MM.1S (cell line): ENCODE results near the gene DEPDC5.
"Not testable (repeated sequence)": the region's sequence is repeated elsewhere in the genome, so short reads cannot be mapped to it uniquely, and the experiment has no call there.

ENCODE experiments used
- DNase-seq: peaks from one replicate; pipeline ENCODE4 v3.0.0-alpha.2; 2015
- H2AFZ ChIP-seq: fragments of 300-600 bp; sonication (generic); 2 replicates; pipeline ENCODE4 v1.6.0; 2016; ENCODE audit warnings: antibody characterized with exemption, low read length
- H3F3A ChIP-seq: fragments of 300-600 bp; sonication (generic); 2 replicates; pipeline ENCODE4 v1.6.1; 2016; ENCODE audit warnings: mild to moderate bottlenecking, antibody characterized with exemption, low read length, moderate library complexity, mixed read lengths; ENCODE audit not compliant: insufficient read depth
- H3K27ac ChIP-seq: fragments of 300-600 bp; sonication (generic); 2 replicates; pipeline ENCODE4 v1.5.1; 2016; ENCODE audit warnings: mild to moderate bottlenecking, low read length
- H3K27me3 ChIP-seq: fragments of 300-600 bp; sonication (generic); replicated peaks from 2 replicates; pipeline ENCODE4 v1.6.0; 2016; ENCODE audit warnings: low read length; ENCODE audit not compliant: insufficient read depth
- H3K36me3 ChIP-seq: fragments of 300-600 bp; sonication (generic); replicated peaks from 2 replicates; pipeline ENCODE4 v1.6.1; 2016; ENCODE audit warnings: mild to moderate bottlenecking, low read length, mixed read lengths; ENCODE audit not compliant: insufficient read depth
- H3K4me1 ChIP-seq: fragments of 300-600 bp; sonication (generic); 2 replicates; pipeline ENCODE4 v1.6.1; 2016; ENCODE audit warnings: low read length, mixed read lengths
- H3K4me2 ChIP-seq: fragments of 300-600 bp; sonication (generic); 2 replicates; pipeline ENCODE4 v1.6.0; 2016; ENCODE audit warnings: low read depth, low read length
- H3K4me3 ChIP-seq: fragments of 300-600 bp; sonication (generic); 2 replicates; pipeline ENCODE4 v1.5.1; 2016; ENCODE audit warnings: low read length, mixed read lengths
- H3K79me2 ChIP-seq: fragments of 300-600 bp; sonication (generic); 2 replicates; pipeline ENCODE4 v1.6.1; 2016; ENCODE audit warnings: mixed run types, low read length, mixed read lengths
- H3K9ac ChIP-seq: fragments of 300-600 bp; sonication (generic); 2 replicates; pipeline ENCODE4 v1.6.1; 2016; ENCODE audit warnings: low read length, mixed read lengths
- H3K9me2 ChIP-seq: fragments of 300-600 bp; sonication (generic); replicated peaks from 2 replicates; pipeline ENCODE4 v1.6.1; 2016; ENCODE audit warnings: mild to moderate bottlenecking, low read length, mixed read lengths; ENCODE audit not compliant: insufficient read depth
- H3K9me3 ChIP-seq: fragments of 300-600 bp; sonication (generic); replicated peaks from 2 replicates; pipeline ENCODE4 v1.6.1; 2016; ENCODE audit warnings: mild to moderate bottlenecking, low read length, mixed read lengths; ENCODE audit not compliant: insufficient read depth
- H4K20me1 ChIP-seq: fragments of 300-600 bp; sonication (generic); 2 replicates; pipeline ENCODE4 v1.6.1; 2016; ENCODE audit warnings: mild to moderate bottlenecking, low read length, moderate library complexity, mixed read lengths; ENCODE audit not compliant: insufficient read depth
- EZH2 ChIP-seq: fragments of 300-600 bp; sonication (generic); optimal IDR thresholded peaks from 2 replicates; pipeline ENCODE3; 2017; ENCODE audit warnings: low read depth, mild to moderate bottlenecking, antibody characterized with exemption, low read length, mixed read lengths
- EZH2phosphoT487 ChIP-seq: fragments of 300-600 bp; sonication (generic); IDR thresholded peaks from 2 replicates; pipeline ENCODE4 v1.6.1; 2018; ENCODE audit warnings: antibody characterized with exemption, low read length
- TF ChIP-seq, protein P1 (sequence below): fragments of 300-600 bp; sonication (generic); IDR thresholded peaks from 2 replicates; pipeline ENCODE4 v1.5.1; 2016; ENCODE audit warnings: antibody characterized with exemption, low read length, mixed read lengths

Gene DEPDC5

GRCh38 chr22:31737932-31738331, 15.9 kb upstream of the DEPDC5 start:
- no peak overlapping the region for H3K27ac ChIP-seq
- H3K9me3 ChIP-seq: no peaks in the 10 kb centered on the region
- peaks cover 3% of the 10 kb centered on the region; the same call in 1 of the 2 replicates for H3K36me3 ChIP-seq
- no peak for DNase-seq
- H3K27me3 ChIP-seq: no peaks in the 10 kb centered on the region
- H3K9me2 ChIP-seq: no peaks in the 10 kb centered on the region
- no peak overlapping the region for H3K9ac ChIP-seq
- no peak overlapping the region for H2AFZ ChIP-seq
- H4K20me1 ChIP-seq: no peaks in the 10 kb centered on the region
- peaks cover 65% of the 10 kb centered on the region for H3K79me2 ChIP-seq
- H3K4me2 ChIP-seq: no peak overlapping the region
- no peak overlapping the region for H3K4me3 ChIP-seq
- no peaks in the 10 kb centered on the region for H3K4me1 ChIP-seq
- no peaks in the 10 kb centered on the region for H3F3A ChIP-seq
- TF ChIP-seq EZH2phosphoT487: no peak
- TF ChIP-seq, protein P1, sequence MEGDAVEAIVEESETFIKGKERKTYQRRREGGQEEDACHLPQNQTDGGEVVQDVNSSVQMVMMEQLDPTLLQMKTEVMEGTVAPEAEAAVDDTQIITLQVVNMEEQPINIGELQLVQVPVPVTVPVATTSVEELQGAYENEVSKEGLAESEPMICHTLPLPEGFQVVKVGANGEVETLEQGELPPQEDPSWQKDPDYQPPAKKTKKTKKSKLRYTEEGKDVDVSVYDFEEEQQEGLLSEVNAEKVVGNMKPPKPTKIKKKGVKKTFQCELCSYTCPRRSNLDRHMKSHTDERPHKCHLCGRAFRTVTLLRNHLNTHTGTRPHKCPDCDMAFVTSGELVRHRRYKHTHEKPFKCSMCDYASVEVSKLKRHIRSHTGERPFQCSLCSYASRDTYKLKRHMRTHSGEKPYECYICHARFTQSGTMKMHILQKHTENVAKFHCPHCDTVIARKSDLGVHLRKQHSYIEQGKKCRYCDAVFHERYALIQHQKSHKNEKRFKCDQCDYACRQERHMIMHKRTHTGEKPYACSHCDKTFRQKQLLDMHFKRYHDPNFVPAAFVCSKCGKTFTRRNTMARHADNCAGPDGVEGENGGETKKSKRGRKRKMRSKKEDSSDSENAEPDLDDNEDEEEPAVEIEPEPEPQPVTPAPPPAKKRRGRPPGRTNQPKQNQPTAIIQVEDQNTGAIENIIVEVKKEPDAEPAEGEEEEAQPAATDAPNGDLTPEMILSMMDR: no peak
- TF ChIP-seq EZH2: no peak

DNA sequence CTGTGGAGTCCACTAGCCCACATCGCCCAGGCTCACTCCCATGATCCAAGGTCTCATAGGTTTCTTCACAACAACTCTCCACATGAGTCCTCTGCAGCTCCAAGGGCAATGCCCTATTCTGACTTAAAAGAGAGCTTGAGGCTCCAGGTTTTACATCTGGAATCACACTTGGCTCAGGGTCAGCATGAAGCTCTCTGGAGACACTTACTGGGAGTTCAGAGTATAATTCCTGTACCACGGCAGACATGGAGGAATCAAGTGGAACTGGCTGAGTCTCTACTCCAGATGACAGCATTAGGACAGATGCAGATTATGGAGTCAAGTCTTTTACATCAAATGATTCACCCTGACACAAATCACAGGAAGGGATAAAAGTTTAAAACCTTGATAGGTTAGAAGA, 15.3 kb upstream of the DEPDC5 start:
- Histone ChIP-seq H3K9ac (no peak overlapping the region), H3K27me3 (no peaks in the 10 kb centered on the region), H2AFZ (no peak overlapping the region), H3K9me2 (no peaks in the 10 kb centered on the region), H3K4me2 (no peak overlapping the region), H3K4me3 (no peak overlapping the region), H3K9me3 (no peaks in the 10 kb centered on the region), H4K20me1 (no peaks in the 10 kb centered on the region), H3K36me3 (peaks cover 3% of the 10 kb centered on the region; the same call in 1 of the 2 replicates), H3K79me2 (peaks cover 67% of the 10 kb centered on the region), H3F3A (no peaks in the 10 kb centered on the region), H3K4me1 (no peaks in the 10 kb centered on the region), H3K27ac (no peak overlapping the region)
- no peak for DNase-seq
- TF ChIP-seq EZH2phosphoT487: no peak
- no peak for TF ChIP-seq EZH2
- TF ChIP-seq, protein P1: no peak

DNA sequence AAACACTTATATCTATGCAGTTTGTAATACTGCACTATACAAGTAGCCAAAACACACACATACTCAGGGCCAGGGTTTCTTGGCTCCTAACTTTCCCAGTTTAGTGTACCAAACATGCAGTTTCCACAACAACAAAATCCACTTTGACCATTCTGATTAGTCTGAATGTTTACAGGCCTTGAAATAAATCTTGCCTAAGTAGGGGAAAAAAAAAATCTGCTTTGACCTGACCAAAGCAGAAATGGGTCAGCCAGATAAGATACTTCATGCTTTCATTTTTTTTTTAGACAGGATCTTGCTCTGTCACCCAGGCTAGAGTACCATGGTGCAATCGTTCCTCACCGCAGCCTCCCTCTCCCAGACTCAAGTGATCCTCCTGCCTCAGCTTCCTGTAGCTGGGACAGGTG, 14.0 kb upstream of the DEPDC5 start:
- H3K9me2 ChIP-seq: no peaks in the 10 kb centered on the region
- H3F3A ChIP-seq: no peaks in the 10 kb centered on the region
- peaks cover 68% of the 10 kb centered on the region for H3K79me2 ChIP-seq
- no peaks in the 10 kb centered on the region for H4K20me1 ChIP-seq
- H3K9ac ChIP-seq: no peak overlapping the region
- H3K27me3 ChIP-seq: no peaks in the 10 kb centered on the region
- no peak overlapping the region for H2AFZ ChIP-seq
- peaks cover 3% of the 10 kb centered on the region; the same call in 1 of the 2 replicates for H3K36me3 ChIP-seq
- H3K4me2 ChIP-seq: no peak overlapping the region
- no peak for TF ChIP-seq EZH2
- no peak for TF ChIP-seq EZH2phosphoT487
- TF ChIP-seq, protein P1: no peak
- H3K9me3 ChIP-seq: no peaks in the 10 kb centered on the region
- no peak overlapping the region for H3K27ac ChIP-seq
- H3K4me1 ChIP-seq: no peaks in the 10 kb centered on the region
- H3K4me3 ChIP-seq: no peak overlapping the region
- no peak for DNase-seq

DNA sequence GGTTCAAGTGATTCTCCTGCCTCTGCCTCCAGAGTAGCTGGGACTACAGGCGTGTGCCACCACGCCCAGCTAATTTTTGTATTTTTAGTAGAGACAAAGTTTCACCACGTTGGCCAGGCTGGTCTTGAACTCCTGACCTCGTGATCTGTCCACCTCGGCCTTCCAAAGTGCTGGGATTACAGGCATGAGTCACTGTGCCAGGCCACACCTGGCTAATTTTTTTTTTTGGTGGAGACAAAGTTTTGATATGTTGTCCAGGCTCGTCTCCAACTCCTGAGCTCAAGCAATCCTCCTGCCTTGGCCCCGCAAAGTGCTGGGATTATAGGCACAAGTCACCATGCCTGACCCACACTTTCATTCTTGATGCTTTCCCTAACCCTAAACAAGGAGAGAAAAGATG, 13.5 kb upstream of the DEPDC5 start:
- not testable (repeated sequence) for H3K4me2 ChIP-seq, H3K36me3 ChIP-seq, H3K27ac ChIP-seq

More for the DNA sequence above, 13.5 kb upstream of the DEPDC5 start:
- H3K79me2 ChIP-seq: peaks cover 68% of the 10 kb centered on the region
- H3K9ac ChIP-seq, H3K4me1 ChIP-seq, H3K27me3 ChIP-seq, H3F3A ChIP-seq, H3K9me2 ChIP-seq, H2AFZ ChIP-seq, H3K4me3 ChIP-seq, H3K9me3 ChIP-seq, DNase-seq, H4K20me1 ChIP-seq: not testable (repeated sequence)
